ENCODE results near the gene CADM1. TPM values are rescaled to one million over a fixed set of nuclear protein-coding genes. Genes with fewer than 3 reads are reported as not detected.

The CADM1 gene
- total and polyA plus RNA-seq, 10 donors, result 1.4 to 18.8 (median 10.4) TPM

DNA sequence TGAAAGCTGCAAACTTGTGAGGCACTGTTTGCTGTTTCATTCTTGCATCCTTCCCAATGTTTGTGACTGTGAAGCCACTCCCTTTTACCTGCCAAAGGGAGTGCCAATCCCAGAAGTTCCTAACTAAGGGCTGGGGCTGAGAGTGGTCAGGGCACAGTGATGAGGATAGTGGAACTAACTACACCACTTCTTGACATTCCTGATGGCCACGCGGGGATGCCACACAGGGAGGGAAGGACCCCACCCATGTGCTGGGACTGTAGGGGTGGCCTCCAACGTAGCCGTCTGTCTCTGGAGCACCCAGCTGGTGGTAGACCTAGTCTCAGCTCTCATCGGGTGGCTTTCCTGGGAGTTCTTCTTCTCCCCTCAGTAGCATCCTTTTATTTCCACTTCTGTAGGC is 335.5 kb downstream of the CADM1 start:
- H3K27ac ChIP-seq, result no peak overlapping the region
- 72 to 80% (median 74%) methylated on average over 5 of the region's 5 CpGs for WGBS, 5 donors
- H3K27me3 ChIP-seq (replicated peaks in 1 of 7), result peaks cover 0 to 56% (median 0%) of the 10 kb centered on the region in 7 donors
- TF ChIP-seq POLR2AphosphoS5 (IDR thresholded peaks at IDR 0.05) (no peak), POLR2A (IDR thresholded peaks at IDR 0.05) (no peak)
- TF ChIP-seq, protein P1, sequence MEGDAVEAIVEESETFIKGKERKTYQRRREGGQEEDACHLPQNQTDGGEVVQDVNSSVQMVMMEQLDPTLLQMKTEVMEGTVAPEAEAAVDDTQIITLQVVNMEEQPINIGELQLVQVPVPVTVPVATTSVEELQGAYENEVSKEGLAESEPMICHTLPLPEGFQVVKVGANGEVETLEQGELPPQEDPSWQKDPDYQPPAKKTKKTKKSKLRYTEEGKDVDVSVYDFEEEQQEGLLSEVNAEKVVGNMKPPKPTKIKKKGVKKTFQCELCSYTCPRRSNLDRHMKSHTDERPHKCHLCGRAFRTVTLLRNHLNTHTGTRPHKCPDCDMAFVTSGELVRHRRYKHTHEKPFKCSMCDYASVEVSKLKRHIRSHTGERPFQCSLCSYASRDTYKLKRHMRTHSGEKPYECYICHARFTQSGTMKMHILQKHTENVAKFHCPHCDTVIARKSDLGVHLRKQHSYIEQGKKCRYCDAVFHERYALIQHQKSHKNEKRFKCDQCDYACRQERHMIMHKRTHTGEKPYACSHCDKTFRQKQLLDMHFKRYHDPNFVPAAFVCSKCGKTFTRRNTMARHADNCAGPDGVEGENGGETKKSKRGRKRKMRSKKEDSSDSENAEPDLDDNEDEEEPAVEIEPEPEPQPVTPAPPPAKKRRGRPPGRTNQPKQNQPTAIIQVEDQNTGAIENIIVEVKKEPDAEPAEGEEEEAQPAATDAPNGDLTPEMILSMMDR (IDR thresholded peaks at IDR 0.05 in 8 of 11, conservative IDR thresholded peaks at IDR 0.05 in 3 of 11), result no peak
- intact Hi-C loops (cut with DNase I; ENCODE audit: low total_unique reads), result no loop called here
- no peaks in the 10 kb centered on the region for H3K4me1 ChIP-seq
- no peak for DNase-seq
- H3K36me3 ChIP-seq, result no peaks in the 10 kb centered on the region
- no peaks in the 10 kb centered on the region for H3K9me3 ChIP-seq
- H3K4me3 ChIP-seq, result no peak overlapping the region

DNA sequence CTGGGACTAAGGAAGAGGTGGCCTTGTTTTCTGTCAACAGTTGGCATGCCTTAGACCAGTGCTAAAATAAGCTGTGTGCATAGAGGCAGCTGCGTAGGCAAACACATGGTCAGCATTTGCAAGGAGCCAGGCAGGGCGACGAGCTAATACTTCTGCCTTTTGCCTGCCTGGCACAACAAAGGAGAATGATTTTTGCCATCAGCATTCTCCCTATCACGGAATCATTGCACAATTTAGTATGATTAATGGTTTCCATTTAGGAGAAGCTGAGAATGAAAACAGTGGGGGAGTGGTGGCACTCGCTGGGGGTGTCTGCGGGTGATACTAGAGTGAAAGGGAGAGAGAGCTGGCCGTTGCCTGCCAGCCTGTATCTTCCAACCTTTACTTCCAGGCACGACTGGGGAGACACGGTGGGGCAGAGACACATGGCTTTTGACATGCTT is 336.0 kb downstream of the CADM1 start:
- no peaks in the 10 kb centered on the region for H3K4me1 ChIP-seq
- DNase-seq, result no peak
- intact Hi-C loops (cut with DNase I; ENCODE audit: low total_unique reads), result no loop called here
- H3K36me3 ChIP-seq, result no peaks in the 10 kb centered on the region
- H3K27me3 ChIP-seq (replicated peaks in 1 of 7), result peaks cover 0 to 58% (median 0%) of the 10 kb centered on the region in 7 donors
- H3K27ac ChIP-seq, result no peak overlapping the region
- TF ChIP-seq, protein P1 (IDR thresholded peaks at IDR 0.05 in 8 of 11, conservative IDR thresholded peaks at IDR 0.05 in 3 of 11), result no peak
- TF ChIP-seq POLR2A (IDR thresholded peaks at IDR 0.05) (no peak), POLR2AphosphoS5 (IDR thresholded peaks at IDR 0.05) (no peak)
- no peak overlapping the region for H3K4me3 ChIP-seq
- no peaks in the 10 kb centered on the region for H3K9me3 ChIP-seq
- WGBS, 5 donors, result 59 to 69% (median 62%) methylated on average over 9 of the region's 9 CpGs

DNA sequence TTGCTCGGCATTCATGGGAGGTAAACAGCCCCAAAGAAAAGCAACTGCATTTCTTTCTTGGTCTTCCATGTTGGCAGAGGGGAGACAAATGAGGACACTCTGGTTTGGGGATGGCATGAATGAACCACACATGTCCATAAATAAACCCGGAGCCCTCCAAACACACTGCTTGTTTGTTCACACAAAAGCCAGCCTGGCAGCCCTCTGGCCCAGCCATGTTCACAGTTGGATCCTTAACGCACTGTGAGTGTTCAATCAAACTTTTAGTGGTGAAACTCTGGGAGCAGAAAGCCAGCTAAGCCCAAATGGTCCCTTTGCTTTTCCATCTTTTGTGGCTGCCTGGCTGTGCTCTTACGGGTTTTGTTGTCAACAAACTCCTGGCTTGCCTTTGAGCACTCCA is 336.8 kb downstream of the CADM1 start:
- Histone ChIP-seq H3K27me3 (replicated peaks in 1 of 7) (peaks cover 0 to 59% (median 0%) of the 10 kb centered on the region in 7 donors), H3K27ac (no peak overlapping the region), H3K36me3 (no peaks in the 10 kb centered on the region), H3K4me3 (no peak overlapping the region), H3K4me1 (no peaks in the 10 kb centered on the region), H3K9me3 (no peaks in the 10 kb centered on the region)
- WGBS, 5 donors, result 80 to 88% (median 83%) methylated on average over 4 of the region's 4 CpGs
- intact Hi-C loops (cut with DNase I; ENCODE audit: low total_unique reads), result no loop called here
- DNase-seq, result no peak
- TF ChIP-seq, protein P1 (IDR thresholded peaks at IDR 0.05 in 8 of 11, conservative IDR thresholded peaks at IDR 0.05 in 3 of 11), result no peak
- TF ChIP-seq POLR2A (IDR thresholded peaks at IDR 0.05) (no peak), POLR2AphosphoS5 (IDR thresholded peaks at IDR 0.05) (no peak)

DNA sequence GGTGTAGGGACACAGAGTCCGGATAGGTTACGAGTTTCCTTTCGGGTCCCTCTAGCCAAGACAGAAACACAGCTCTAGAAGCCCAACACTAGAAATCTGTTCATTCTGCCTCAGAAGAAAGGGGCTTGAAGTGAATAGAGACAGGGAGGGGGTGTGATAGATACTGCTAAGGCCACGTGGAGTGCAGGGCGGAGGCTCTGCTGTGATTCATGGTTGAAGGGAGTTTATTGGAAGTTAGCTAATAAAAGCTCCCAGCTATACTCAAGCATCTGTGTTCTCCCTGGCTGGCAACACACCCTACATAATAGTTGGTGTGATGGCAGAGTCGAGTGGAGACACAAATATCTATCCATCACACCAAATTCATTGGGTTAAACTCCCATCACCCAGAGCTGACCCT is 337.4 kb downstream of the CADM1 start:
- intact Hi-C loops (cut with DNase I; ENCODE audit: low total_unique reads), result no loop called here
- no peaks in the 10 kb centered on the region for H3K9me3 ChIP-seq
- no peaks in the 10 kb centered on the region for H3K4me1 ChIP-seq
- TF ChIP-seq POLR2AphosphoS5 (IDR thresholded peaks at IDR 0.05), result no peak
- DNase-seq, result no peak
- WGBS, 5 donors, result 61 to 71% (median 65%) methylated on average over 6 of the region's 6 CpGs
- H3K4me3 ChIP-seq, result no peak overlapping the region
- no peak overlapping the region for H3K27ac ChIP-seq
- H3K36me3 ChIP-seq, result no peaks in the 10 kb centered on the region
- H3K27me3 ChIP-seq (replicated peaks in 1 of 7), result peaks cover 0 to 66% (median 0%) of the 10 kb centered on the region in 7 donors

DNA sequence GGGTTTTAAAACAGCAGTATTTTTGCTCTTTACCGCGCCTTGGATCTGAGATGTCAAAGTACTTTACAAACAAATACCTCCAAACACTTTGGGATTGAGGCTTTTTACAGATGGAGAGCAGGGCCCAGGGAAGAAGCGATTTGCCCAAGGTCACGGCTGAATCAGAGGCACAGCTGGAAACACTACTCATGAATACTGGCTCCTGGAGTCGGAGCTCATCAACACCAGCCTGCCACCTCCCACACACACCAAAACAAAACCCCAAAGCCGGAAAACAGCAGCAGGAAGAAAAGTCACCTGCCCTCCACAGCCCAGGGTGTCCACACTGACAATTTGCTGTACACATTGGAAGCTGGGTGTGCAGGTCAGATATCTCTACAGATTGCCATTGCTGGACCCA is 339.4 kb downstream of the CADM1 start:
- Histone ChIP-seq H3K9me3 (no peaks in the 10 kb centered on the region), H3K27me3 (replicated peaks in 1 of 7) (peaks cover 0 to 79% (median 0%) of the 10 kb centered on the region in 7 donors), H3K27ac (no peak overlapping the region), H3K4me1 (no peaks in the 10 kb centered on the region), H3K36me3 (no peaks in the 10 kb centered on the region), H3K4me3 (no peak overlapping the region)
- TF ChIP-seq, protein P1 (IDR thresholded peaks at IDR 0.05 in 8 of 11, conservative IDR thresholded peaks at IDR 0.05 in 3 of 11), result no peak
- TF ChIP-seq POLR2AphosphoS5 (IDR thresholded peaks at IDR 0.05), result no peak
- TF ChIP-seq POLR2A (IDR thresholded peaks at IDR 0.05), result no peak
- WGBS, 5 donors, result 39 to 50% (median 42%) methylated on average over 6 of the region's 6 CpGs
- DNase-seq, result no peak
- intact Hi-C loops (cut with DNase I; ENCODE audit: low total_unique reads), result no loop called here
